Measurements from ENCODE around the gene SLC34A1.

SLC34A1 gene

GRCh38 chr5:177389241-177390169 is 5.3 kb downstream of the SLC34A1 start:
- DNase-seq (ENCODE audit: low spot score), result no peak

DNA sequence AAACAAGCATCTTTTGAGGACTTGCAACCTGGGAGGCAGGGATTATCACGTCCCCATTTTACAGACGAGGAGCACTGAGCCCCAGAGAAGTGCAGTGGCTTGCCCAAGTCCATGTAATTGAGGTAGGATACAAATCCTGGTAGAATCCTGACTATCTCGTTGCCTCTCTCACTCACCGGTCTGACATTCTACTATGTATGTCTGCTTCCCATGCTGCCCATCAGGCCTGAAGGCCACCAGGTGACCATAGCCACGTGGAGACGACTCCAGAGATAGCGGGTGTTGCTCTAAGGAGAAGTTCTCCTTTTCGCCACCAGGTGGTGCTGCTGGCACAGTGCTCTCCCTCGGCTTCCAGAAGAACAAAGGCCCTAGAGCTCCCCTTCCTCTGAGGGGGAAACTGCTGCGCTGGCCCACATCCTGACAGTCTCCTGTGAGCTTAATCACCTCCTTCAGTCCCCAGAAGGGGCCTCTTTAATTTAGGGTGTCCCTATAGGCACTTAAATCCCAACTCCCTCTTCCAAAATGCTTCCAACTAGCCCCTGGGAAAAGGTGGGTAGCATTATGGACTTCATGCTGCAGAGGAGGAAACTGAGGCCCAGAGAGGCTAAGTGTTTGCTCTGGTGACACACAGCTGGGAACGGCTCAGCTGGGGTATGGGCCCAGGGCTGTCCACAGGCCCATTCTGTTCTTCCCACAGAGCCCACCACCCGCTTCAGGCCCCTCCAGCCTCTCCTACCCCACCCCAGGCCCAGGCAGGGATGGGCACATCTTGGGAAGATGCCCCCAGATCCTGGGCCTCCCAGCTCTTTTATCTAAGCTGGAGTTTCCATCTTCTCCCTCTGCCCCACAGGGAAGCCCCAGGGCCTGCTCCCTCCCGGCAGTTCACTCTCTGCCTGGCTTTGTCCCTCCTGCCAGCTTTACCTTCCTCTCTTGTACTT is 6.4 kb downstream of the SLC34A1 start:
- peak; percentile 83 for DNase-seq (ENCODE audit: low spot score)

GRCh38 chr5:177392765-177393164 is 8.5 kb downstream of the SLC34A1 start:
- no peak for DNase-seq (ENCODE audit: low spot score)

GRCh38 chr5:177393206-177393765 is 9.1 kb downstream of the SLC34A1 start:
- DNase-seq (ENCODE audit: low spot score), result no peak

- DNase-seq (ENCODE audit: low spot score), result no peak
These were observed 9.8 kb downstream of the SLC34A1 start for GRCh38 chr5:177393990-177394389.

- DNase-seq (ENCODE audit: low spot score), result no peak
These were observed 11.8 kb downstream of the SLC34A1 start for GRCh38 chr5:177396078-177396477.

DNA sequence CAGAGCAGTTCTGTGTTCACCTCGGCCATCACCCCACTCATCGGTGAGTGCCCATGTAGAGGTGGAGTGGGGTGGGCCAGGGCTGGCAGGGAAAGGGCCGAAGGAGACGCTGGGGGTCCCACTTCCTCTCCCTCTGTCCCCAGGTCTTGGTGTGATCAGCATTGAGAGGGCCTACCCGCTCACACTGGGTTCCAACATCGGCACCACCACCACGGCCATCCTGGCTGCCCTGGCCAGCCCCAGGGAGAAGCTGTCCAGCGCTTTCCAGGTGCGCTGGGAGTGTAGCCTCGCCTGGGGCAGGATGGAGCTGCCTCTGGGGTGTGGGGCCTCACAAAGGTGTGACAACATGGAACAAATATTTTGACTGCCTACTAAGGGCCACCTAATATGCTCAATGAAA is 12.6 kb downstream of the SLC34A1 start:
- DNase-seq (ENCODE audit: low spot score), result no peak

GRCh38 chr5:177397875-177398390 is 13.7 kb downstream of the SLC34A1 start:
- no peak for DNase-seq (ENCODE audit: low spot score)

- DNase-seq (ENCODE audit: low spot score), result no peak
These were observed 16.0 kb downstream of the SLC34A1 start, which contains the start of gene PFN3 for GRCh38 chr5:177399997-177400868. Gene PFN3 (minus strand): TSS chr5:177400661. CDS start chr5:177400576, 85 bp downstream.

GRCh38 chr5:177402271-177403043 is 18.2 kb downstream of the SLC34A1 start:
- peak; percentile 42 for DNase-seq (ENCODE audit: low spot score)

GRCh38 chr5:177403102-177403791 is 19.0 kb downstream of the SLC34A1 start:
- DNase-seq (ENCODE audit: low spot score), result no peak

DNA sequence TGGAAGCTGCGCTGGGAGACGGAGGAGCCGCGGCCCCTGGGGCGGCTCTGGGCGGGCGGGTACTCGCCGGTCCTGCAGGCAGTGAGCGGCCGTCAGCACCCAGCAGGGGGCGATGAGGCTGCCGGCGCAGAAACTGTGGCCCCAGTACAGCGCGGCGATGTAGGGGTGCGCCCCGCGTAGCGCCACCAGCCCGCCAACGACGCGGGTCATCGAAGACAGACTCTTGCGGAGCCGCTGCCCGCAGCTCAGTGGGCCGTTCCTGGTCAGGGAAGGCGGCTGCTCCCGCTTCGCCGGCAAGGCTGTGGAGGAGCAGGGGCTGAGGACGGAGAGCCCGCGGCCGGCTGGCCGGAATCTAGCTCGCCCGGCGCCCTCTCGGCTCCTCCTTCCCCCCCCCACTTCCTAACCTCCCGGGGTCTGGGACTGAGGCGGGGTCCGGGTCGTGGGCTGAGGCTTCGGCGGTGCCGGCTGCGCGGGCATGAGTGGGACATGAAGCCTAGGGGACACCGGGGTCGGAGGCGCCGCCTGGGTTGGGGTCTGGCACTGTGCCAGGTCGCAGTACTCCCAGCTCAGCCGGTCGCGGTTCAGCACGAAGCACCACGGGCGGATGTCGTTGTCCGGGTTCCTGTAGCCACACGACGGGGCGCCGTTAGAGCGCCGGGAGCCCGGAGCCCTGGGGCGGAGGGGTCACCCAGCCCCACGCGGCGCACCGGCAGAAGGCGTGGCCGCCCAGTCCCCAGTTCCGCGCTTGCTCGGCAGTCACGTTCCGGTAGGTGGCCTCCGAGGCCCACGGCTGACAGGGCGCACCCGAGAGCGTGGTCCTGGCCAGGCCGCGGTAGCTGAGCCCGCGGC is 19.8 kb downstream of the SLC34A1 start:
- peak; percentile 80 for DNase-seq (ENCODE audit: low spot score)

DNA sequence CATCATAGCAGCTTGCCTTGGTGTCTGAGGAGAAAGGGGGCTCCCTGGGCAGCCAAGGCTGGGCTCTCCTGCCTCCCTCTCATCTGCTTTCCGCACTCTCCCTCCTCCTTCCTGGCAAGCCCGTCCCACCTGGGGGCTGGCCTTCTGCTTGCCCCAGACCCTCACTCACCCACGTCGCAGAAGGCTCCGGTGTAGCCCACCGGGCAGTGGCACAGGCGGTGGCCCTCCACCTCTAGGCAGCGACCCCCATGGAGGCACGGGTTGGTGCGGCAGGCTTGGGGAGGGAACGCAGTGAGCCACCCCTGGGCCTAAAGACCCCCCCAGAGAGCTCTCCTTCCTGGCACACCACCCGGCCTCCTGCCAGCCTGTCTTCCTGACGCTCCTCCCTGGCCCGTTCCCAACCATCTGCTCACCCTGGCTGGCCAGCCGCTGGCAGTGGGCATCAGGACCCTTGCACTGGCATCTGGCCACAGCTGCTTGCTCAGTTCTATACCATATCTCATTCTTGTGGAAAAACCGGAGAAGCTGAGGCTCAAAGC is 20.5 kb downstream of the SLC34A1 start:
- DNase-seq (ENCODE audit: low spot score), result no peak

DNA sequence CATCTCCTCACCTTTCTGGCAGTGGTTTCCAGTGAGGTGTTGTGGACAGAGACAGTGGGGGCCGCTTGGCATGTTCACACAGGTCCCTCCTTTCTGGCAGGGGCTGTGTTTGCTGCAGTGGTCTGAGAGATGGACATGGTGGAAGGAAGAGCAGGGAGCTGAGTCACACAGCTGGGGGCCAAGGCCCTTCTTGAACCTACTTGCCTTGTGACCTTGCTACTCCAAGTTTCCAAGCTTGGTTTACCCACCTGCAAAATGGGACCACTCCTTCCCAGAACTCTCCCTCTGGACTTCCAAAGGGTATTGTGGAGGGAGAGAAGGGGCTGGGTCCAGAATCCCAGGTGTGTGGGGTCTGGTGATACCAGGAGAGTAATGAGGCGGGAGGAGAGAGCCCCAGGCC is 21.1 kb downstream of the SLC34A1 start:
- DNase-seq (ENCODE audit: low spot score), result no peak

DNA sequence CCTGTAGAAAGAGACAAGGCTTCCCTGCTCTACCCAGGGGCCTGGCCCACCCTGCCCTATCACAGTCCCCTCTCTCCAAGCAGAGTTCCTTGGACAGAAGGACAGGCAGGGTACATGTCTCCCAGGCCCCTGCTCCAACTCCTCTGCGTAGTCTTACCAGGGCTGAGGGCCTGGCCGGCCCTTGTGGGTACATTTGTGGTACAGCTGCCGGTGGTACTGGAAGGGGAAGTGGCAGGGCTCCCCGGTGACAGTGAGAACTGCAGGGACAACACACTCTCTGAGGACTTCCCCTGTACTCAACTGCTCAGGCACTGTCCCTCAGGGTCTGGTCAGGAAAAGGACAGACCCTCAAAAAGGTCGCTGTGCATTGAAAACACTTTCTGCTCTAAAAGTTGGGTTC is 21.6 kb downstream of the SLC34A1 start:
- DNase-seq (ENCODE audit: low spot score), result no peak

DNA sequence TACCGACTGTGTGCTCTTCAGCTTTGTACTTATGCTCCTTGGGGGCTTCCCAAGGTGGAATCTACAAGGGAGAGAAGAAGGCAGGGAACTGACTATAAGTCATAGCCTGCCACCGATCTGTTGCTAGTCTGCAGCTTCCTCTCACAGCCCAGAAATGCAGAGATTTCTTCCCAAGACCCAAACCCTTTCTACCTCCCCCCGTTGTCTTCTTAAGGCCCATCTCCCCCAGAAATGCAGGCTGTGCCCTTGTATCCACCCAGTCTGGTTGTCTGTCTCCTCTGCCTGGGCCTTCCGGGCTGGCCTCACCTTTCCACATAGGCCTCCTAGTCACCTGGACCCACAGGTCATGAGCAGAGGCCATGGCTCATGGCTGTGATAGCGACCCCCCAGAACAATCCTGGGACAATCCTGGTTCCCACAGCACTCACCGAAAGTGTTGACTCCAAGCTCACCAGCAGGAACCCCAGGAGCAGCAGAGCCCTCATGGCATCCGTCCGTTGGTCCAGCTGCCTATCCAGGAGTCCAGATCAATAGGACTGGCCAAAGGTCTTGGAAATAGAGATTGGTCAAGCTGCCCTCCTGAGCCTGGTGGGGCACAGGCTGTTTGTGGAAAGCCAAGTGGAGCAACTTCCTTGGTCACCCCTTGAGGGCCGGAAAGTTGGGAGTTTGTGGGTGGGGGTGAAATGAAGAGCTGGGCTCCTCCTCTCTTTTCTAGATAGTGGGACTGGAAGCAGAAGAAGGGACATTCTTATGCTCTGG is 25.0 kb downstream of the SLC34A1 start, which contains the start of gene F12:
TSS of gene F12 (minus strand) at position 522 of the 759 bp plus-strand sequence. CDS start at position 485, 37 bp downstream.
- no peak for DNase-seq (ENCODE audit: low spot score)

DNA sequence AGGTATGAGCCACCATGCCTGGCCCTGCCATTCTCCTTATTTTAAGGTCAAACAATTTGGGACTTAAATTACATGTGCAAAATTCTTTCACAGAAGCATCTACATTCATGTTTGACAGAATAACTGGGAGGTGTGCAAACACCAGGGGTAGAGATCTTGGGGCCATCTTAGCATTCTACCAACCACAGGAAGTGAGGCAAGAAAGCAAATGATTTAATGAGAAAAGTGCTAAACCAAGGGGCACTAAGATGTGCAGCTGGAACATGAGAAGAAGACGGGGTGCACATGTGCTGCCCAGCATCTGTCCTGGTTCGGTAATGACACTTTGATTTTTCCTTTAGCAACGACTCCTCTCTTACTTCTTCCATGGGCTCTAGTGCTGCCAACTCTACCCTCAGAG is 26.3 kb downstream of the SLC34A1 start:
- no peak for DNase-seq (ENCODE audit: low spot score)

All from hematopoietic multipotent progenitor cell treated with erythropoietin and hydrocortisone succinate and interleukin-3 and kit ligand, for 15 days (in vitro differentiated cells).